NT2/D1 (cell line): ENCODE data around the gene KMT2B.

ENCODE experiments used
- SUZ12 ChIP-seq: IDR thresholded peaks from 2 replicates; pipeline ENCODE4 v1.6.1; 2011; ENCODE audit not compliant: insufficient read length, insufficient read depth; ENCODE audit errors: extremely low read depth
- YY1 ChIP-seq: IDR thresholded peaks from 2 replicates; pipeline ENCODE4 v1.6.1; 2011; ENCODE audit not compliant: insufficient read length, insufficient read depth
- ZNF274 ChIP-seq: IDR thresholded peaks from 2 replicates; pipeline ENCODE4 v1.6.1; 2011; ENCODE audit warnings: mild to moderate bottlenecking, low read depth, low read length

DNA sequence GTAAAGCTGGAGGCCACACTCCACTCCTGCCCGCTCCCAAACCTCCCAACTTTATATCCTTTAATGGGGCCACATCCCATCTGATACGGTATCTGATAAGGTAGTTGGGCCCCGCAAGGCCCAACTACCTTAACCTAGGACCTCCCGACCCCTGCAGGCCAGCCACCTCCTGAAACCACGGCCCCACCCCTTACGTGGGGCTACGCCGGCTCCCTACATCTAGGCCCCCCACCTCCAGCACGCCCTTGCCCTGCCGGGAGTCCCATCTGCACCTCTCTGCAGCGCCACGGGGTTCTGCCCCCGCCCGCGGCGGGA is 22.3 kb downstream of the KMT2B start:
- TF ChIP-seq SUZ12 (no peak), ZNF274 (no peak), YY1 (no peak)
